GM12874 (cell line): ENCODE data around the gene TVP23A.

Experiments
- CTCF ChIP-seq: IDR thresholded peaks from 2 replicates; pipeline ENCODE4 v1.5.1; 2011; ENCODE audit warnings: low read depth, mild to moderate bottlenecking, control low read depth, low read length, moderate library complexity; ENCODE audit not compliant: insufficient read depth

The TVP23A gene

DNA sequence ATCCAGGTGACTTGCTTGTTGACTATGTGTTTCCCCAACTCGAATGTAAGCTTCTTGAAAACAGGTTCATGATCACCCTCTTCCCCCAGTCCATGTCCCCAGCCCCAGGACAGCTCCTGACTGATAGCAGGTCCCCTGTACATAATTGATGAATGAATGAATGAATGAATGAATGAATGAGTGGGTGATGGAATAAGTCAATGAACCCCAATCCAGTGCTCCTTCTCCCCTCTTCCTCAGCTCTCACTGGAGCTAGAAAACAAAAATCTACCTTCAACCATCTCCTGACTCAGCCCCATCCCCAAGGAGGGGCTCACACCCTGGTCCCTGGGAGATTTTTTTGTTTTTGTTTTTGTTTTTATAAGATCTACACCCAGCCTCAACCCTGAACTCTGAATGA lies 16.2 kb upstream of the TVP23A start:
- no peak for TF ChIP-seq CTCF

GRCh38 chr16:10834130-10834529 lies 15.5 kb upstream of the TVP23A start:
- TF ChIP-seq CTCF: no peak

GRCh38 chr16:10833271-10833670 lies 14.7 kb upstream of the TVP23A start:
- TF ChIP-seq CTCF: no peak

- no peak for TF ChIP-seq CTCF
Measured at GRCh38 chr16:10831894-10832886, 13.6 kb upstream of the TVP23A start.

DNA sequence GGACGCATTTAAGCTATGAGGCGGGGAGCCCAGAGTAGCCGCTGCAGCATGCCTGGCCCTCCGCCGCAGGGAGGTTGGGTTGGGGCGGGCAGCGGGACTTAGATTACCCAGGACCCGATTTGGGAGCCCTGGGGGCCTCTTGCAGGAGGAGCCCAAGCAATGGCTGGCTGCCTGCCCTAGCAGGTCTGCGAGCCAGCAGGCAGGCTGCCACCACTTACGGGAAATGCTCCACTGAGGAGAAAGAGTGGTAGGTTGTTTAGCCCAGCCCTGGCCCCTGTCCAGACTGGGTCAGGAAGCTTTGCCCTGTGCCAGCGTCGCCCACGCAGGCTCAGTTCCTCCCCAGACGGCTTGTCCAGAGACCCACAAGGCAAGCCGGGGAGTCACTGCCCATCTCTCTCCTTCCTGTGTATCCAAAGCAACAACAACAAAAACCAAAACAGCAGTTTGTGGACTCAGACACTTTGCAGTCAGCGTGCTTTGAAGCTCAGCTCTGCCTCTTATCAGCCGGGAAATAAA lies 10.3 kb upstream of the TVP23A start:
- TF ChIP-seq CTCF: no peak

DNA sequence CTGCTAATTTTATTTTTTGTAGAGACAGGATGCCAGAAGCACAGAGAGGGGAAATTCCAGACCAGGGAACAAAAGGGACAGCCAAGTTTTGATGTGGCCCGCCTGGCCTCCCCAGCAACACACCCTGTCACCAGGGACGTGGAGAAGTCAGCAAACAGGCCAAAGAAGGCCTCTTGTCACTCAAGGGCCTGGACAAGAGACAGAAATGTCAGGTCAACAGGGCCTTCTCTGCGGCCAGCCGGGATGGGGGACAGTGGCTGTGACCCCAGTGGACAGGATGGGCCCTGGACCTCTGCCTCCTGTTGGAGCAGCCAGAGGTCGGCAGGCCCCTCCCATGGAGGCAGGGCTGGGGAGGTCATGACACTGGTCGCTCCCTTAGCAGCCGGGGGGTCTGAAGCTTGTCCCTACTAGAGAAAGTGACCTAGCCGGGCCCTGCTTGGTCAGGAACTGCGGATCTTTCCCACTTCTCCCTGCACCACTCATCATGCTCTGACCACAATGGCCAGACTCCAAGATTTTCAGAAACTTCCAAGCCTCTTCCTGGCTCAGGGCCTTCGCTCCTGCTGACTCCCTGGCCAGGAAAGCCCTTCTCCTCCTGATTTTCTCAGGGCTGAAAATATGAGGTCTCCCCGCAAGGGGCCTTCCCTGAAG lies 9.2 kb upstream of the TVP23A start:
- no peak for TF ChIP-seq CTCF
